GM18499 (cell line): ENCODE data around the gene ITPR2.
"Not testable (repeated sequence)": the region's sequence is repeated elsewhere in the genome, so short reads cannot be mapped to it uniquely, and the experiment has no call there.

Experiments used
- ATAC-seq: cut with Tn5 transposase; IDR thresholded peaks from one replicate; pipeline ENCODE4 v1.9.1; 2021; ENCODE audit warnings: moderate number of reproducible peaks; ENCODE audit not compliant: insufficient read depth, unreplicated experiment

ITPR2 gene

DNA sequence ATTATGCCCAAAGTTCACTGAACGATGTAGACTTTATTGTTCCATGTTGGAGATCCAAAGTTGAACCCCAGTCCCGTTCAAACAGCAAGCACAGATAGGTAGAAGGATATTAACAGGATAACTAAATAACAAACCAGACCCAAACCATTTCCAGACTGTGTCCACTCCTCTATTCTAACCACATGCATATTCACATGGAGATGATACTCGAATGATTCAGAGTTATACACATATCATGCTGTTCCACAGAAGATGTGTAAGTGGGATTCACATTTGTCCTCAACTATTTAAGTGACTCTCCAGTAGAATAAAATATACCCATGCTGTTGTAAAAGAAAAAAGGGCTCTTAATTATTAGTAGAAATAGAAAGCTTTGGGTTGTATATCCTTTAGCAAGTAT lies 185.9 kb downstream of the ITPR2 start:
- no peak for ATAC-seq

DNA sequence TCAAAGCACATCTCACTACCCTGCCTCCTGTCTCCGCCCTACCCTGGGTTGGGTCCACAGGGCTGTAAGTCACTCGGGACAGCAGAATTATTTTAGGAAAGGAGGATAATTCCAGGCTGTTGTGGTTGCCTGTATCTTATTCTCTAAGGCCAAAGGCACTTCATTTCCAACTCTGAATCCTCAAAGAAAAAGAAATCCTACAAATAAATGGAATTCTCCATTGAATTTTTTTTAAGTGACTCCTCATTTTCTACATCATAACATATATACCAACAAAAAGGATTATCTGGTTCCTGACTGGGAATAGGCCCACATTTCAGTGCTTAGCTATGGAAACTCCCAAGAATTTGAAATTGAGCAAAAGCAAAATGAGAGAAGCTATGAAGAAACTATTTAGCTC lies 186.4 kb downstream of the ITPR2 start:
- ATAC-seq, result no peak

DNA sequence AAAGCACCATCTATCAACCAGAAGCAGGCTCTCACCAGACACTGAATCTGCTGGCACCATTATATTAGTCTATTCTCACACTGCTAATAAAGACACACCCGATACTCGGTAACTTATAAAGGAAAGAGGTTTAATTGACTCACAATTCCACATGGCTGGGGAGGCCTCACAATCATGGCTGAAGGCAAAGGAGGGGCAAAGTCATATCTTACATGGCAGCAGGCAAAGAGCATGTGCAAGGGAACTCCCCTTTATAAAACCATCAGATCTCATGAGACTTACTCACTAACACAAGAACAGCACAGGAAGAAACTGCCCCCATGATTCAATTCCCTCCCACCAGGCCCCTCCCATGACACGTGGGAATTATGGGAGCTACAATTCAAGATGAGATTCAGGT lies 188.6 kb downstream of the ITPR2 start:
- ATAC-seq, result not testable (repeated sequence)

DNA sequence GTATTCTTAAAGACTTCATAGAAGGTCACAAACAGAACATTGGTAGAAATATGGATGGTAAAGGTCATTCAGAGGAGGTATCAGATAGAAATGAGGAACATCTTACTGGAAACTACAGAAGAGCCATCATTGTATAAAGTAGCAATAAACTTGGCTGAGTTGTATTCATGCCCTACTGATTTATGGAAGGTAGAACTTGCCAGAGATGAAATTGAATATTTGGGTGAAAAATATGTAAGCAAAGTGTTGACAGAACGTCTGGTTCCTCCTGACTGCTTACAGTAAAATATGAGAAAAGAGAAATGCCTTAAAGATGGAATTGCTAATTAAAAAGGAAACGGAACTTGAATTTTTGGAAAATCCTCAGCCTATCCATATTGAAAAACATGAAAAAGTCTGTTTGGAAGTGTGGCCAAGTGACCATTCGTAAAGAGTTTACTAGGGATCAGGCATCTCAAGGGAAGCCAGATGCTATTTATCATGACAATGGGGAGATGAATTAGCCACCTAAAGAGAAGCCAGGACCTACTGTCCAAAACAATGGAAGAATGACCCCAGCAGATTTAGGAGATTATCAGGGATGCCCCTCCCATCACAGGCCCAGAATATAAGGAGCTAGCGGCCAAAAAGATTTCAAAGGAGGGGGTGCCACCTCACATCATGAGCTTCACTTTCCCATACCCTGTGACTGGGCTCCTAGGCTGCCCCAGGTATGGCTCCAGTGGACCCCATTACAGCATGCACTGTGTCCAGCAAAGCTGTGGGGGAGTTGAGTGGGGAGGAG lies 189.3 kb downstream of the ITPR2 start:
- no peak for ATAC-seq

DNA sequence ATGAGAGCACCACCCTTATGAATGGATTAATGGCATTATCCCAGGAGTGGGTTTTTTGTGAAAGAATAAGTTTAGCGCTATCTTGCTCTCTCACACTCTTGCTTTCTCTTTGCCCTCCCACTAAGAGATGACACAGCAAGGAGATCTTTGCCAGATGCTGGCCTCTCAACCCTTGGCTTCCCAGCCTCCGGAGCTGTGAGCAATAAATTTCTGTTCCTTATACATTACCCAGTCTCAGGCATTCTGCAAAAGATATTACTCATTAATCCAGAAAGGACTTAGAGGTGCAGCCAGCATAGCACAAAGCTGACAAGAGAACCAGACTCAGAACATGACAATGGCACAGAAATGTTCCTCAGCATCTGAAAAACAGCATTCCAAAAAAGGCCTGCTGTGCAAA lies 190.6 kb downstream of the ITPR2 start:
- ATAC-seq, result no peak

DNA sequence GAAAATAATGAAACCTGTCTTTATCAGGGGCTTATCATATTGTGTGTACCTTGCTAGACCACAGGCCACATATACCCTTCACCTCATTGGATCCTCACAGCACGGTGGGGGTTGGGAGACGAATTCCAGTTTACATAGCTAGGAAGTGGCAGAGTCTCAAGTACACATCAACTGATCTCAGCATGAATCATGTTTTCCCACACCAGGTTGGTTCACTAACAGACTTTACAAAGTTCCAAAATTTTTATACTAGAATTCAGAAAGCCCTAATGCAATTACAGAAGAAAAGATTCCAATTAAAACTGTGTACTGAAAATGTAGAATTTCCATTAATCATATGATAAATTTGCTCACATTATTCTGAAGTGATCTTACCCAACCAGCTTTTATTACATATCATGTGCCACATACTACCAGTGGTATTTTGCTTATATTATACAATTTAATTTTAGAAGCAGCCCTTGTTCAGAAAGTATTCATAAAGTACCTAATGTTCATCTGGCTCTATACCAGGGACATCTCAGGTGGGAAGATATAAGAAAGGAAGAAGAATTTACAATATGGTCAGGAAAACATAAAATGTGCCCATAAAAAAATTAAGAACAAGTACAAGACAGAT lies 196.2 kb downstream of the ITPR2 start:
- ATAC-seq, result no peak

DNA sequence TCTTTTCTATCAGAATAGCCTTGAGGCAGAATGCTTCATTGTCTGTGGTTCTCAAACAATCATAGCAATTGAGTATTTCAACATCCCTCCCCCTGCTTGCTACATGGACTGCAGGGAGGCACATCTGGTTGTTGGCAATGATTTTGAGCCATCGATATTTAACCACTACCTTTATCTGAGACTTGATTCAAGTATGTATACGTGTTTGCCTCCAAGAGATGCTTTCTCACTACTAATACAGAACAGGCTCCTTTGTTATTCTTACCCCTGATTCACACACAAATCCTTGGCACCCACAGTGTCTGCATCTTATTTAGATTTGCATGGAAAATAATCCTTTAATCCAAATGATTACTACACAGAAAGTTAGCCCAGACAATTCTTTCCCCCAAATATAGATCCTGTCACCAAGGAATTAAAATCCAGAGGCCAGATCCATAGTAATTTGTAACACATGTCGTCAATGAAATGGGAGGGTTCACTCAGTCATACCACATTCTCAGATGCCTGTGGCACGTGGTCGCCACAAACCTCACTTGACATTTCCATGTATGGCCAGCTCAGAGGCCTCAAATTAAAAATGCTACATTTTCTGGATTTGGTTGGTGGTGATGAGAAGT lies 199.3 kb downstream of the ITPR2 start:
- no peak for ATAC-seq

DNA sequence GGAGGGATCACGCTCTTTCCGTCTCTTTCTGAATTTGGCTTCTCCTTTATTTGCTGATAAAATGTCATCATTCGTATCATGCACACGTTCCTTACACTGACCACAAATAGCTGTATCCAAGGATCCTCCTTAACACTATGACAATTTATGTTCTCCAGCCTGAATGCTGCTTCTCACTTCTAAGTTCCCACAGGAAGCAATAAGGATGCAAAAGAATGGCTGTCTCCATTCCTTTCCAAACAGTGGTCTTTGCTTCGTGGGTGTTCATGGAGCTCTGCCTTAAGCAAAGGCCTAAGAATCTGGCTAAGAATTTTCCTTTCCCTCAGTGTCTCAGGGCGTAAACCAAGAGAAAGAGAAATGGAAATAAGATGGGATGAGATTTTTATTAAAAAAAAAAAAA lies 200.2 kb downstream of the ITPR2 start:
- no peak for ATAC-seq

DNA sequence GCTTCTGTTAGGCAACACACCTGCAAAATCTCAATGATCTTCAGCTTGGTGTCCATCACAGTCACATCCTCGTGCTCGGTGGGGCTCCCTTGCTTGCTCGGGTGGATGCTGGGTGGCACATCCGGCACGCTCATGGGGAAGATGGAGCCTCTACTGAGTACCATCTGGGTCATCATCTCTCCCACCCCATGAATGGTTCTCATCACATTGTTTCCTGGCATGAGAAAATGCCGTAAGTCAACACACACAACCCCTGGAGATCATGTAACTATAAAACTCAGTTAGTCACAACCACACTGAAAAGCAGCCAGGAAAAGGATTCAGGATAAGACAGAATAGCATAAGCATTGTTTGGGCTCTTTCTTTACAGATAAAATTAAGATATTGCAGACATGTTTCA lies 201.1 kb downstream of the ITPR2 start:
- no peak for ATAC-seq

DNA sequence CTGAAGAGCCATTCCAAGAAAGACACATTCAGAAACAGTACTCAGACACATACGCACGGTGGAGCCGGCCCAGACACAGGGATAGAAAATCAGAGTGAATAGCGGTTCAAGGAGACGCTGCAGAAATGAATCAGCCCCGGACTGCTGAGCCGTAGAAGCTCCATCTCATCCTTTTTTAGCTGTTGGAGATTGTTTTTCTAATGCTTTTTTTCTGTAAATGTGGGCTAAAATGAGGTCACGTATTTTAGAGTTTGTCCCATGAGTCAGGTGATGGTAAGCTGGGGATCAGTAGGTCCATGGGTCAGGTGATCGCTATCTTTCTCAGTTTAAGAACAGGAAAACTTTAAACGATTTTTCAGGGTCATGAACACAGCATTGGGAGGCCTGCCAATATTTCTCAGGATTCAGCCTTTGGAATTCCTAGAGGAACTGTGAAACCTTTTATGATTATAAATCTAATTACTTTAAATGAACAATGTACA lies 202.4 kb downstream of the ITPR2 start:
- no peak for ATAC-seq

DNA sequence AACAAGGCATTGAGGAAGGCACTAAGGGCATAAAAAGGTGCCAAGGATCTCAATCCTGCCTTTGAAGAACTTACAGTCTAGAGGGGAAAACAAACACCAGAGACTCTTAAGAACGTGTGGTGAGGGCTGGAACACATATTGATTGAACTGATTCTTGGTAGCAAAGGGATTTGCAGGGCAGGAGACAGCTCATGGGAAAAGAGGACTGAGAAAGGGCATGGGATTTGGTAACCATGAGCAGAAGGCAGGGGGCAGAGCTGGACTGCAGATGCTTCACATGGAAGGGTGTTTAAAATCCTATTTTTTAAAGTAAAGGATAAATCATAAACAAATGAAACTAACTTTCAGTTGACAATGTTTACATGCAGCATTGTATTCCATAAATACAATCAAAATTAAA lies 203.1 kb downstream of the ITPR2 start:
- ATAC-seq, result no peak

DNA sequence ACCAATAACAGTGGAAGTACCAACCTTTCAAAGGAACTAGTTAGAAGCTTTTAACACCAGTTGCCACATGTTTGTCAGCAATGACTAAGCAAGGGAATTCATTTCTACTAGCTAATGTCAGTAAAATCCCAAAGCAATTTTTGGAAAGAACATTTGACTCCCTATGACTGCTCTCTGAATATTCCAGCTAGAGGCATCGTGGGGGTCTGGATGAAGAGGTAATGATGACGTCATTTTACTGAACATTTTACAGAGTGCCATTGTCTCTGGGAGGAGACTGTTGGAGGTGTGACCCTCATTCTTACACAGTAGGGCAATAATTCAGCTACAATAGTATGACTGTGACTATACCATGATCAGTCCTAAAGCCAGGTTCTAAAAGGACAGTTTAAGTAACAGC lies 204.8 kb downstream of the ITPR2 start:
- ATAC-seq, result no peak

DNA sequence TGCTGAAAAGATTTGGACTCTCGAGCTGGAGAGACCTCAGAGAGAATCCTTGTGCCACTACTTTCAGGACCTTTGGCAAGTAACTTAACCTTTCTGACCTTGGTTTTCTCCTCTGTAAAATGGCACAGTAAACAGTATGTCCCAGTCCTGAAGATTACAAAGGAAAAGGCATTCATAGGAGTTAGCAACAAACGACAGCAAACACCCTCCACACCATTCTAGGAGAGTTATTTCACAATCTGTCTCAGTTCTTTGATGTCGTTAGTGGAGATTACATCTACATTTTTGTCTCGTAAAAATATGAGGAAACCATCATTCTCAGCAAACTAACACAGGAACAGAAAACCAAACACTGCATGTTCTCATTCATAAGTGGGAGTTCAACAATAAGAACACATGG lies 205.7 kb downstream of the ITPR2 start:
- no peak for ATAC-seq

DNA sequence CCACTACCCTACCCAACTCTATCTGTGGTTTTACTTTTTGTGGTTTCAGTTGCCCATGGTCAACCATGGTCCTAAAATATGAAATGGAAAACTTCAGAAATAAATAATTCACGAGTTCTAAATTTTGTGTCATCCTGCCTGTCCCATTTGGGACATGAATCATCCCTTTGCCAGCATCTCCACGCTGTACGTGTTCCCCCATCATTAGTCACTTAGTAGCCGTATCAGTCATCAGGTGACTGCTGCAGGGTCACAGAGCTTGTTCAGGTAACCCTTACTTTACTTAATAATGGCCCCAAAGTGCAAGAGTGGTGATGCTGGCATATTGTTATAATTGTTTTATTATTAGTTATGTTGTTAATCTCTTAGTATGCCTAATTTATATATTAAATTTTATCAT lies 209.9 kb downstream of the ITPR2 start:
- no peak for ATAC-seq

DNA sequence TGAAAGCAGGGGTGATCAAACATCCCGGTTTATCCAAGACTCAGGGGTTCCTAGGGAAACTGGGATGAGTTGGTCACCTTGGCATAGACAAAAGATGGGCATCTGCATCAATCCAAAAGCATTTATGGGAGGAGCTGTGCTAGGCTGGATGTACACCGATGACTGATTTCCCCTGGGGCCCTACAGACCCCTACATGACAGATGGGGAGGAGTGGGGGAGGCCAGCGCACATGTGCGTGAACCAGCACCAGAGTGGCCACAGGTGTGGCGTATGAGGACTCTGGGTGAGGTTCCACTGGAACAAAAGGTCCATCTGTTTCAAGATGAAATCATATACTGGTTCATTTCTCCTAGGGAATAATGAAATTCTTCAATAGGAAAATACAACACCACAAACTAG lies 210.4 kb downstream of the ITPR2 start:
- ATAC-seq, result no peak

DNA sequence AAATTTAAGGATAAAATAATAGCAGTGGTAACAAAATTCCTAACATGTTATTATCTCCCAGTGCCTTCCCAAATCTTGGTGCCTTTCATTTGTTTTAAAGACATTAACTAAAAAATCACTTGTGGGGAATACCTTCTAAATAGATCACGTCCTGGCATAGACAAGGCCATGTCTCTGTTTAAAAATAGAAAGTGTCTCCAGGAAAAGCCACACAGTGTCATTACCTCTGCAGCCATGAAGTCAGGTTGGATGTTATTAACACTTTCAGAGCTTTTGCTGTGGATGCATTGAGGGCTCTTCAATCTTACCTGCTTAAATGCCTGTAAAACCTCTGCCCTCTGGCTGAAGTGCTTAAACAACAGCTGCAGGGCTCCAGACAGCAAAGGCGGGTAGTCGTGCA lies 211.1 kb downstream of the ITPR2 start:
- ATAC-seq, result no peak

DNA sequence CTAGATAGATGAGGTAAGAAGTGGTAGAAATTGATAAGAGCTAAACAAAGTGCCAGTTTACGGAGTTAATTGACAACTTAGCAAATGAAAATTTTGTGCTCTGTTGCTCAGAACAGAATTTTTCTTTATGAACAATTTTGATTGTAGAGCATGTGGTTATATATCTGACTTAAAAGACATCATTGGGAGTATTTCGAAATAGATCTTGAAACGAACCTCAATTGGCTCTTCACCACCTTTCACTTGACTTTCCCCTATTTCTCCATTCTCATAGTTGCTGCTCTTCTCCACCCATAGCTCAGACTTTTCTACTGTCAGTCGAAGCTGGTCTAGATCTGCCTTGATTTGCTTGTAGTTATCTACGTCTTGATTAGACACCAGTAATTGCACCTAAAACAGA lies 212.1 kb downstream of the ITPR2 start:
- no peak for ATAC-seq

DNA sequence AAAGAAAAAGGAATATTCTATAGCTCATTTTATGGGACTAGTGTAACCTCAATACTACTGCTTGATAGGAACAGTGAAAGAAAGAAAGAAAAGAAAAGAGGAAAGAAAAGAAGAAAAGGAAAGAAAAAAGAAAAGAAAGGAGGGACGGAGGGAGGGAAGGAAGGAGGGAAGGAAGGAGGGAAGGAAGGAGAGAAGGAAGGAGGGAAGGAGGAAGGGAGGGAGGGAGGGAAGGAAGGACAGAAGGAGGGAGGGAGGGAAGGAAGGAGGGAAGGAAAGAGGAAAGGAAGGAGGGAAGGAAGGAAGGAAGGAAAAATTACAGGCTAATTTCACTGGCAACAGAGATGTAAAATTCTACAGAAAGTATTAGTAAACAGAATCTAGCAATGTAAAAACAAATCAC lies 215.5 kb downstream of the ITPR2 start:
- ATAC-seq, result no peak

DNA sequence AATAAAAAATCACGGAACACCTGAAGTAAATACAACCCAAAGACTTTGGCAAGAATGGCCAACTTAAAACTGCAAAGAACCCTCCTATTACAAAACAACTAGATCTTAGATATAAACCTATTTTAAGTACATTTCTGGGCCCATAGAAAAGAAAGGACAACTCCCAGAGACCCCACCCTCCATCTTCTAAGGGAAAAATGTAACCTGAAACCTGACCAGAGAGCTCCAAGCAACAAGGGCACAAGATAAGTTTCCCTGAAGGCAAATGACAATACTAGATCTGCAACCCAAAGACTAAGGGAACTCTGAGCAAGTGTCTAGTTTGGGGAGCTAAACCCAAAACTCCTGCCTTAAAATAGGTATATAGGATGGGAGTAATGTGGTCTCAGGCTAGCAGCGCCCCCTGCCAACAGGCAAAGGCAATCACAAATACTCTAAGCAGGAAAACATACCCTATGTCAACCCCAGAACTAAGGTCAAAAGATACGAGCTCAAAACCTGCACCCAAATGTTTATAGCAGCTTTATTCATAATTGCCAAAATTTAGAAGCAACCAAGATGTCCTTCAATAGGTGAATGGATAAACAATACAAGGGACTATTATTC lies 218.9 kb downstream of the ITPR2 start:
- no peak for ATAC-seq

DNA sequence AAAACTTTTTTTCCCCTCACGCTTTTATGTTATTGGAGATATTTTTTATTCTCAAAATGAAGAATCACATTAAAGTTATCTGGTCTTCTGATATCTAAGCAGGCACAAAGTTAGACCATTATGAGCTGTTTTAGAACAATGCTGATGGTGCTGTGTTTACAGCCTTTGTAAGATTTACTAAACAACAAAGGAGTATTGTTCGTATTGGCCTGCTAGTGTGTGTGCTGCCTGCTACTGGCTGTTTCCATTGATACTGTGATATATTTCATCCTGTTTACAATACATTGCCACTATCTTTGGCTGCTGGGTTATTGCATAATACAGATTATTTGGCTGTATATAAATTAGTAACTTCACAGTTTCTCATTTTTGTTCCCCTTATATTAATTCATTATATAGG lies 220.8 kb downstream of the ITPR2 start:
- ATAC-seq, result no peak

DNA sequence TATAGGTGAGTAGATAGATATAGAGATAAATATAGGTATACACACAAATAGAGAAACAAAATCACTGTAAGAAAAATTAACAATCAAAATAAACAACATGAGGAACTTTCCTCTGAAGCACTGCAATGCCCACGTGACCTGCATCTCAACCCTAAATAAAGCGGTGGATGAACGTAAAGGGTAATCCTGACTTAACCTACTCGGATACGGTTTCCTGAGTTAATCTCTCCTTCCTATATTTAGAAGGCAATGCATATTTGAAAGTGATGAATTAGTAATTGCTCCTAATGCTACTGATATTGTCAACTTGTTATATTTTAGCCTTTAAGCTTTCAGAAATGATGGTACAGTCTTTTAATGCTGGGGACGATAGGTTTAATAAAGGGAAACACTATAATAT lies 221.4 kb downstream of the ITPR2 start:
- ATAC-seq, result no peak
